Fibroblast of villous mesenchyme (primary cell): ENCODE measurements around the gene LCT. TPM values are rescaled to one million over a fixed set of nuclear protein-coding genes. Genes with fewer than 3 reads are reported as not detected.

Source experiments
- DNase-seq: peaks from one replicate; pipeline ENCODE4 v3.0.0-alpha.2; 2010; ENCODE audit warnings: low read depth
- H3K4me3 ChIP-seq: 2 replicates; pipeline ENCODE4 v1.5.1; 2011; ENCODE audit warnings: low read depth, mild to moderate bottlenecking, low read length
- CTCF ChIP-seq: IDR thresholded peaks from 2 replicates; pipeline ENCODE4 v1.5.1; 2012; ENCODE audit warnings: low read depth, mild to moderate bottlenecking, low read length; ENCODE audit not compliant: insufficient read depth
- total RNA-seq: library from RNA; depleted of rRNA; stranded (reverse); fragments of >200 nt; gene quantifications from 2 replicates; pipeline ENCODE4 v1.2.3, GENCODE V29; 2012

The LCT gene
- total RNA-seq, 1 donor: under 0.01 TPM

DNA sequence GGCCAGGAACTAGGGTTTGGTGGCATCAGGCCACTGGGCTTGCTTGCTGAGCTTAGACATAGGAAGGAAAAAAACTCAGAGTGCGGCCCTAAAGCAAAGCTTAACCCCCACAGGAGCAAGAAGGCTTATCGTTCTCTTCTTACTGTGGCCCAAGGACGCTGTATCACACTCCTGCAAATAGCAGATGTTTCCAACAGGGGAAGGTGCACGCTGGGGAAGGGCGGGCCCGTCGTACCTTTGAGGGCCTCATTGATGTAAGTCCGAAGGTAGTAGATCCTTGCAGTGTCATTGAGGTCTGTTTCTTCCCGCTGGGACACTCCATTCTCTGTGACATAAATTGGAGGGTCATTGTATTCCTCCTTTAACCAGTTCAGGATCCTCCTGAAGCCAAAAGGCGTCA, 46.6 kb downstream of the LCT start:
- TF ChIP-seq CTCF: no peak
- DNase-seq: no peak
- no peak overlapping the region for H3K4me3 ChIP-seq

GRCh38 chr2:135786823-135787222, 50.2 kb downstream of the LCT start:
- H3K4me3 ChIP-seq: no peak overlapping the region
- TF ChIP-seq CTCF: no peak
- DNase-seq: peak; percentile 79

- peak; percentile 16 for DNase-seq
These were observed 52.0 kb downstream of the LCT start for GRCh38 chr2:135785032-135785431.

GRCh38 chr2:135783439-135783838, 53.5 kb downstream of the LCT start:
- no peak for DNase-seq
- H3K4me3 ChIP-seq: no peak overlapping the region
- no peak for TF ChIP-seq CTCF

More at GRCh38 chr2:135785032-135785431, 52.0 kb downstream of the LCT start:
- H3K4me3 ChIP-seq: no peak overlapping the region
- peak; percentile 41 for TF ChIP-seq CTCF

DNA sequence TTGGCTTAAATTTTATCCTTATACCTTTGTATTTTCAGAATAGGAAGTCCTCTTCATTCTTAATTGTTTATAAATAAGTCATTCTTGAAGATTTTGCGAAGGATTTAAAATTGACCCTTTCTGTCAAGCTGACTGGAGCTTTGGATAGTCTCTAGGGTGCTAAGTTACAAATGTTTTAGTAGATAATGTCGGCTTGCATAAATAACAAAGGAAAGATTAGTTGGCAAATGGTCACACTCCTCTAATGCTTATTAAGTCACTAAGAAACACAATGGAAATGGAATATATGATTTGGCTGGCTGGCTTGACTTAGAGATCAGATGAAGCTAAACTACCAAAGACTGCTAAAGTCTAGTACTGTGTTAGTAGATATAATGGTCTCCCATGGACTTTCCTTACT, 54.8 kb downstream of the LCT start:
- no peak for DNase-seq
- no peak for TF ChIP-seq CTCF
- H3K4me3 ChIP-seq: no peak overlapping the region

- no peak overlapping the region for H3K4me3 ChIP-seq
- DNase-seq: no peak
- no peak for TF ChIP-seq CTCF
These were observed 60.6 kb downstream of the LCT start for GRCh38 chr2:135776367-135776766.

GRCh38 chr2:135775420-135775819, 61.6 kb downstream of the LCT start:
- H3K4me3 ChIP-seq: no peak overlapping the region
- peak; percentile 48 for DNase-seq
- no peak for TF ChIP-seq CTCF
